ENCODE measurements around the gene TMEM218. TPM values are rescaled to one million over a fixed set of nuclear protein-coding genes. Genes with fewer than 3 reads are reported as not detected.

TMEM218 gene
- total RNA-seq, 2 donors from 2014 or later, result 17.9 to 18.2 TPM

DNA sequence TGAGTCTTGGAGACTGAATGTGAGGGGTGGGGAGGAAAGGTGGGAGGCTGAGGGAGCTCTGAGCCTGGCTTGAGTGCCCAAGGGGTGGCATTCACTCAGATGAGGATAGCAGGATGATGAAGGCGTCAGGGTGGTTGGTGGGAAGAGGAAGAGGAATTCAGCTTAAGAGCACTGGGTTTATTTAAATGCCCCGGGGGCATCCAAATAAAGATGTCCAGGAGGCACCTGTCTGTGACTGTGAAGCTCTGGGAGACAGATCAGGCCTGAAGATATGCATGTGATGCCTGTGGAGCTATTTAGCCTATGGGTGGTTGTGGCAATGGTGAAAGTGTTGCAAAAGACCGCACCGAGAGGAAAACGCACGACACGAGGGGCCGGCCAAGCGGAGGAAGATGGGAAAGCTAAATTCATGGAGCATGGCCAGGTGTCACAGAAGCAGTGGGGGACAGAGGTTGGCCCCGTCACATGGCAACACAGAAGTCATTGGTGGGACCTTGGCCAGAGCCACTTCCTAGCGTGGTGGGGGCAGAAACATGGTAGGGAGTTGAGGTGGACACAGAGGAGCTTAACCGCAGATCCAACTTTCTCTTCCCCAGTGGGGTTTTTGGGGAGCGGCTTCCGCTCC is 32.8 kb downstream of the TMEM218 start:
- H3K4me3 Mint-ChIP-seq, result no peak overlapping the region
- 93 to 94% methylated on average over 11 to 14 of the region's 14 CpGs for WGBS, 2 experiments (ENCODE audit: insufficient coverage in 1 of 2, insufficient read length in 1 of 2)
- Histone ChIP-seq H3K9me3 (ENCODE audit: control insufficient read depth, low read length) (no peaks in the 10 kb centered on the region), H3K36me3 (ENCODE audit: control insufficient read depth, insufficient read depth, low read length) (no peaks in the 10 kb centered on the region), H3K4me1 (ENCODE audit: control insufficient read depth, insufficient read depth, low read length) (no peaks in the 10 kb centered on the region), H3K4me3 (ENCODE audit: low read length) (no peak overlapping the region), H3K9ac (ENCODE audit: extremely low read depth, low read length, poor library complexity, severe bottlenecking) (no peak overlapping the region), H3K27me3 (ENCODE audit: control insufficient read depth, insufficient read depth, low read length, poor library complexity, severe bottlenecking) (no peaks in the 10 kb centered on the region), H3K27ac (ENCODE audit: low read depth, low read length) (no peak overlapping the region)
- no peak overlapping the region for H3K27ac Mint-ChIP-seq
- H3K27me3 Mint-ChIP-seq (ENCODE audit: insufficient read depth), result peaks cover 11% of the 10 kb centered on the region
- DNase-seq, result no peak
- TF ChIP-seq CTCF (conservative IDR thresholded peaks at IDR 0.05), result no peak
- no peaks in the 10 kb centered on the region for H3K9me3 Mint-ChIP-seq
- peaks cover 10% of the 10 kb centered on the region for H3K4me1 Mint-ChIP-seq
- H3K36me3 Mint-ChIP-seq (ENCODE audit: low read depth), result no peaks in the 10 kb centered on the region

DNA sequence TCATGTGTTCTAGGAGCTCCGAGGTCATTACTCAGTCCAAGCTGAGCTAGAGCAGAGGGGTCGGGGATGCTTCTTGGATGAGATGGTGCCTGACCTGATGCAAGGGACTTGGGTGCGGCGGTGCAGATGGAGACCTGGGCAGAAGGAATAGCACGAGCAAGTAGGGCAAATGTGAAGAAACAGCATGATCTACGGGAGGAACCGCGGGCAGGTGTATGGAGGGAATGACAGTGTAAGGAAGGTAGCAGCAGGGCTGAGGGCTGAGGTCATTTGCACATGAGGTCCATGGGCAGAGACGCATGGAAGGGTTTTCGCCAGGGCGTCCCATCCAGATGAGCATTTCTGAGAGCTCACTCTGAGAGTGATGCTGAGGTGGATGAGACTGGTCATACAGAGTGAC is 33.4 kb downstream of the TMEM218 start:
- 91 to 92% methylated on average over 8 to 11 of the region's 11 CpGs for WGBS, 2 experiments (ENCODE audit: insufficient coverage in 1 of 2, insufficient read length in 1 of 2)
- no peaks in the 10 kb centered on the region for H3K9me3 Mint-ChIP-seq
- no peaks in the 10 kb centered on the region for H3K4me1 ChIP-seq (ENCODE audit: control insufficient read depth, insufficient read depth, low read length)

GRCh38 chr11:125076378-125076945 is 35.0 kb downstream of the TMEM218 start:
- Mint-ChIP-seq H3K4me1 (peaks cover 21% of the 10 kb centered on the region), H3K9me3 (no peaks in the 10 kb centered on the region), H3K27ac (no peak overlapping the region), H3K27me3 (ENCODE audit: insufficient read depth) (peaks cover 13% of the 10 kb centered on the region), H3K4me3 (no peak overlapping the region), H3K36me3 (ENCODE audit: low read depth) (no peaks in the 10 kb centered on the region)
- Histone ChIP-seq H3K27me3 (ENCODE audit: control insufficient read depth, insufficient read depth, low read length, poor library complexity, severe bottlenecking) (no peaks in the 10 kb centered on the region), H3K36me3 (ENCODE audit: control insufficient read depth, insufficient read depth, low read length) (no peaks in the 10 kb centered on the region), H3K4me1 (ENCODE audit: control insufficient read depth, insufficient read depth, low read length) (peaks cover 5% of the 10 kb centered on the region), H3K27ac (ENCODE audit: low read depth, low read length) (no peak overlapping the region), H3K4me3 (ENCODE audit: low read length) (no peak overlapping the region), H3K9ac (ENCODE audit: extremely low read depth, low read length, poor library complexity, severe bottlenecking) (no peak overlapping the region), H3K9me3 (ENCODE audit: control insufficient read depth, low read length) (no peaks in the 10 kb centered on the region)
- no peak for TF ChIP-seq CTCF (conservative IDR thresholded peaks at IDR 0.05)
- 85 to 91% methylated on average over 10 to 14 of the region's 14 CpGs for WGBS, 2 experiments (ENCODE audit: insufficient coverage in 1 of 2, insufficient read length in 1 of 2)
- DNase-seq, result no peak

More for the DNA sequence above, 33.4 kb downstream of the TMEM218 start:
- Histone ChIP-seq H3K9me3 (ENCODE audit: control insufficient read depth, low read length) (no peaks in the 10 kb centered on the region), H3K9ac (ENCODE audit: extremely low read depth, low read length, poor library complexity, severe bottlenecking) (no peak overlapping the region), H3K27ac (ENCODE audit: low read depth, low read length) (no peak overlapping the region), H3K4me3 (ENCODE audit: low read length) (no peak overlapping the region), H3K27me3 (ENCODE audit: control insufficient read depth, insufficient read depth, low read length, poor library complexity, severe bottlenecking) (no peaks in the 10 kb centered on the region), H3K36me3 (ENCODE audit: control insufficient read depth, insufficient read depth, low read length) (no peaks in the 10 kb centered on the region)
- H3K4me1 Mint-ChIP-seq, result peaks cover 10% of the 10 kb centered on the region
- H3K36me3 Mint-ChIP-seq (ENCODE audit: low read depth), result no peaks in the 10 kb centered on the region
- TF ChIP-seq CTCF (conservative IDR thresholded peaks at IDR 0.05), result no peak
- no peak for DNase-seq
- no peak overlapping the region for H3K27ac Mint-ChIP-seq
- no peak overlapping the region for H3K4me3 Mint-ChIP-seq
- peaks cover 11% of the 10 kb centered on the region for H3K27me3 Mint-ChIP-seq (ENCODE audit: insufficient read depth)

All from endodermal cell (in vitro differentiated cells).